ENCODE results near the gene ZNF197. TPM values are rescaled to one million over a fixed set of nuclear protein-coding genes. Genes with fewer than 3 reads are reported as not detected.

Gene ZNF197
- total RNA-seq, 1 experiment from 2014 or later = 10.5 TPM

DNA sequence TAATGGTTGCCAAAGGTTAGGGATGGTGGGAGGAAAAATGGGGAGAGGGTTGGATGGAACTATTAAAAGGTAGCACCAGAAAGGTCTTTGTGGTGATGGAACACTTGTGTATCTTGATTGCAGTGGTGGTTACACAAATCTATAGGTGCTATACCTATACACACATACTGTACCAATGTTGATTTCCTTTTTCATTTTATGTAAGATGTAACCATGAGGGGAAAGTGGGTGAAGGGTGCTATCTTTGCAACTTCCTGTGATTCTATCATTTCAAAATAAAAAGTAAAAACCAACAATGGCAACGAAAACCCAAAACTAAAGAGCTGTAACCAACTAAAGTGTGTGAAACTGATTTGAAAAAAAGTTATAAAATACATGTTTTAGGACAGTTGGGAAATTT, 22.9 kb downstream of the ZNF197 start:
- TF ChIP-seq, protein P1, sequence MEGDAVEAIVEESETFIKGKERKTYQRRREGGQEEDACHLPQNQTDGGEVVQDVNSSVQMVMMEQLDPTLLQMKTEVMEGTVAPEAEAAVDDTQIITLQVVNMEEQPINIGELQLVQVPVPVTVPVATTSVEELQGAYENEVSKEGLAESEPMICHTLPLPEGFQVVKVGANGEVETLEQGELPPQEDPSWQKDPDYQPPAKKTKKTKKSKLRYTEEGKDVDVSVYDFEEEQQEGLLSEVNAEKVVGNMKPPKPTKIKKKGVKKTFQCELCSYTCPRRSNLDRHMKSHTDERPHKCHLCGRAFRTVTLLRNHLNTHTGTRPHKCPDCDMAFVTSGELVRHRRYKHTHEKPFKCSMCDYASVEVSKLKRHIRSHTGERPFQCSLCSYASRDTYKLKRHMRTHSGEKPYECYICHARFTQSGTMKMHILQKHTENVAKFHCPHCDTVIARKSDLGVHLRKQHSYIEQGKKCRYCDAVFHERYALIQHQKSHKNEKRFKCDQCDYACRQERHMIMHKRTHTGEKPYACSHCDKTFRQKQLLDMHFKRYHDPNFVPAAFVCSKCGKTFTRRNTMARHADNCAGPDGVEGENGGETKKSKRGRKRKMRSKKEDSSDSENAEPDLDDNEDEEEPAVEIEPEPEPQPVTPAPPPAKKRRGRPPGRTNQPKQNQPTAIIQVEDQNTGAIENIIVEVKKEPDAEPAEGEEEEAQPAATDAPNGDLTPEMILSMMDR (IDR thresholded peaks at IDR 0.05; ENCODE audit: insufficient read depth in 1 of 2, low read depth in 1 of 2, low read length in 1 of 2, severe bottlenecking in 1 of 2, unreplicated experiment in 1 of 2) = no peak
- intact Hi-C loops (cut with micrococcal nuclease; ENCODE audit: unreplicated experiment) = loop anchor here (1.0 kb wide), 2 partner anchors 23 to 324 kb away; no protein-coding TSS in a partner anchor
- Mint-ChIP-seq H3K4me3 (ENCODE audit: unreplicated experiment) (peak overlapping the region; percentile 86), H3K4me1 (ENCODE audit: low read depth, unreplicated experiment) (no peaks in the 10 kb centered on the region), H3K9me3 (ENCODE audit: unreplicated experiment) (no peaks in the 10 kb centered on the region), H3K27ac (ENCODE audit: unreplicated experiment) (no peak overlapping the region), H3K27me3 (ENCODE audit: insufficient read depth, unreplicated experiment) (no peaks in the 10 kb centered on the region), H3K36me3 (ENCODE audit: insufficient read depth, unreplicated experiment) (peaks cover 36% of the 10 kb centered on the region)
- DNase-seq = no peak
- Histone ChIP-seq H3K27me3 (replicated peaks; ENCODE audit: control insufficient read depth, insufficient read depth, low read length) (no peaks in the 10 kb centered on the region), H3K4me3 (ENCODE audit: low read depth, low read length) (no peak overlapping the region), H3K4me1 (no peaks in the 10 kb centered on the region), H3K9me3 (peaks cover 1% of the 10 kb centered on the region; the same call in 1 of the 2 replicates), H3K36me3 (ENCODE audit: control insufficient read depth, insufficient read depth, low read length) (no peaks in the 10 kb centered on the region; the same call in 1 of the 2 replicates)
- BruUV-seq (replicated peaks) = no TSS peak
- ChIA-PET CTCF (no interaction called here), POLR2A (interaction anchor here (0.8 kb wide), 1 partner anchor 11 kb away, joined by 4 read pairs; no protein-coding TSS in a partner anchor)

DNA sequence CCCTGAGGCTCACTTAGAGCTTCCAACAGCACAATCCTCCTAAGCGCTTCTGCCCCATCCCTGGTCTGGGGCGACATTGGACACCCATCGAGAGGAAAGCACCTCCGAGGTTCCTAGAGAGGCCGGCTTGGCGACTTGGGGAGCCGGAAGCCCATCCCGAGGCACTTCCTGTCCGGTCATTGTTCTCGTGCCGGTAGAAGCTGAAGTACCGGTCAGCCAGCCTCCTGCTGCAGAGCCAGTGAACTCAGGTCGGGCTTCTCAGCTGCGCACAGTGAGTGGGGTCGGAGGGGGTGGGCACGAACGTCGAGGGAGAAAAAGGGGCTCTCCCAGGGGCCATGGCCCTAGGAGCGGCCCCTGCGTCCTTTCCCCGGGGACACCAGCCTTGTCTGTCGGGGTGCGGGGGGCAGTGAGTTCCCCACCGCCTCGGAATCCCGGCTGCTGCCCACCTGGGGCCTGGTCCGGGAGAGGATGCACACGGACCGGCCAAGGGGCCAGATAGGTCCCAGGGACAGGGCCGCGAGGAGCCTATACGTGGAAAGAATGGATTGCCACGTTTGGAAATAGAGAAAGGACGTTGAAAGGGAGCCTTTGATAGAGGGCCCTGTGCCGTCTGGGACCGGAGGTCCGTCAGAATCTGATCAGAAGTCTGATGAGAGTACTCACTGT, 23.9 kb downstream of the ZNF197 start, which contains the start of gene ZNF35:
Gene ZNF35, plus strand, starts transcription at position 169 of the 666 bp plus-strand sequence. CDS start 2,336 bp downstream, outside the sequence.
- H3K4me3 Mint-ChIP-seq (ENCODE audit: unreplicated experiment) = peak within 1 kb of the TSS; percentile 86
- BruUV-seq (replicated peaks) = TSS peak; percentile 54
- Histone ChIP-seq H3K4me3 (ENCODE audit: low read depth, low read length) (peak within 1 kb of the TSS; percentile 64), H3K36me3 (ENCODE audit: control insufficient read depth, insufficient read depth, low read length) (no peaks in the 10 kb centered on the region; the same call in none of the 2 replicates), H3K27me3 (replicated peaks; ENCODE audit: control insufficient read depth, insufficient read depth, low read length) (no peaks in the 10 kb centered on the region), H3K9me3 (no peaks in the 10 kb centered on the region; the same call in 1 of the 2 replicates), H3K4me1 (no peaks in the 10 kb centered on the region)
- intact Hi-C loops (cut with micrococcal nuclease; ENCODE audit: unreplicated experiment) = loop anchor here (1.0 kb wide), 2 partner anchors 24 to 325 kb away; no protein-coding TSS in a partner anchor
- H3K27ac Mint-ChIP-seq (ENCODE audit: unreplicated experiment) = peak within 1 kb of the TSS; percentile 87
- peak; percentile 90 to 92 for DNase-seq
- H3K9me3 Mint-ChIP-seq (ENCODE audit: unreplicated experiment) = no peaks in the 10 kb centered on the region
- no peaks in the 10 kb centered on the region for H3K27me3 Mint-ChIP-seq (ENCODE audit: insufficient read depth, unreplicated experiment)
- TF ChIP-seq, protein P1 (IDR thresholded peaks at IDR 0.05; ENCODE audit: insufficient read depth in 1 of 2, low read depth in 1 of 2, low read length in 1 of 2, severe bottlenecking in 1 of 2, unreplicated experiment in 1 of 2) = no peak
- H3K36me3 Mint-ChIP-seq (ENCODE audit: insufficient read depth, unreplicated experiment) = peaks cover 34% of the 10 kb centered on the region
- no peaks in the 10 kb centered on the region for H3K4me1 Mint-ChIP-seq (ENCODE audit: low read depth, unreplicated experiment)
- ChIA-PET POLR2A (interaction anchor here (0.6 to 0.8 kb wide), 2 partner anchors 10 to 548 kb away, joined by 4 read pairs; no protein-coding TSS in a partner anchor), CTCF (no interaction called here)

DNA sequence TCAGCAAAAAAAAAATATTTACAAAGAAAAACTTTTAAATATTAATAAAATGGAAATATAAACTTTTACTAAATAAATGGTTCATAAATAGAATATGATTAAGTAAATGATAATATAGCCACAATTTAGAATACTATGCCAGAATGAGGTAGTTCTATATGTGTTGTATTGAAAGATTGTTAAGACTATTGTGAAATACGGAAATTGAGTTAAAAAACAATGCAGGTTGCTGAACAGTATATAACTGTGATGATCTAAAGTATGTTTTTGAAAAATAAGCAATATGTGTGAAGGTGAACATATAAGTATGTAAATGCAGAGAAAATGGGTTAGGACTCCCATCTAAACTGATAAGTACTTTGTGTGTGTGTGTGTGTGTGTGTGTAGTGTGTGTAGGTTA, 24.9 kb downstream of the ZNF197 start:
- TF ChIP-seq, protein P1 (IDR thresholded peaks at IDR 0.05; ENCODE audit: insufficient read depth in 1 of 2, low read depth in 1 of 2, low read length in 1 of 2, severe bottlenecking in 1 of 2, unreplicated experiment in 1 of 2) = no peak
- Mint-ChIP-seq H3K4me1 (ENCODE audit: low read depth, unreplicated experiment) (no peaks in the 10 kb centered on the region), H3K36me3 (ENCODE audit: insufficient read depth, unreplicated experiment) (peaks cover 42% of the 10 kb centered on the region), H3K27me3 (ENCODE audit: insufficient read depth, unreplicated experiment) (no peaks in the 10 kb centered on the region), H3K4me3 (ENCODE audit: unreplicated experiment) (no peak overlapping the region), H3K27ac (ENCODE audit: unreplicated experiment) (no peak overlapping the region), H3K9me3 (ENCODE audit: unreplicated experiment) (no peaks in the 10 kb centered on the region)
- ChIA-PET CTCF (no interaction called here), POLR2A (no interaction called here)
- intact Hi-C loops (cut with micrococcal nuclease; ENCODE audit: unreplicated experiment) = no loop called here
- Histone ChIP-seq H3K4me1 (no peaks in the 10 kb centered on the region), H3K9me3 (no peaks in the 10 kb centered on the region), H3K36me3 (ENCODE audit: control insufficient read depth, insufficient read depth, low read length) (no peaks in the 10 kb centered on the region; the same call in none of the 2 replicates), H3K27me3 (replicated peaks; ENCODE audit: control insufficient read depth, insufficient read depth, low read length) (no peaks in the 10 kb centered on the region), H3K4me3 (ENCODE audit: low read depth, low read length) (no peak overlapping the region; the same call in 1 of the 2 replicates)
- BruUV-seq (replicated peaks) = no TSS peak
- no peak for DNase-seq
